HCT116 (cell line): ENCODE results near the gene MYH7. TPM values are rescaled to one million over a fixed set of nuclear protein-coding genes. Genes with fewer than 3 reads are reported as not detected.

ENCODE experiments used
- ATAC-seq: fragments of 200-7000 bp; cut with Tn5 transposase; 2 replicates; pipeline ENCODE4 v1.9.1; 2020; ENCODE audit warnings: mild to moderate bottlenecking, moderate library complexity
- BruUV-seq: library from RNA; stranded (reverse); fragments of 400-500 nt; replicated peaks from 2 replicates; lab custom pipeline; 2021; lab: Mats Ljungman, UMichigan
- CTCF ChIA-PET: fragments of 300-600 bp; sonication (Branson Sonifier 250); formaldehyde crosslinking; loops from one replicate; lab custom pipeline; 2021; ENCODE audit warnings: antibody characterized with exemption; lab: Charles Lee
- POLR2A ChIA-PET: fragments of 300-600, 350-600 bp; sonication (Branson Sonifier 250); formaldehyde crosslinking; loops from one replicate; lab custom pipeline; 2021; ENCODE audit warnings: antibody characterized with exemption; lab: Charles Lee
- RAD21 ChIA-PET, 2 experiments: fragments of 300-600 bp; sonication (Branson Sonifier 250); formaldehyde crosslinking; loops; one replicate each; lab custom pipeline; 2023; ENCODE audit warnings: low total read pairs in 2 of 2; ENCODE audit not compliant: uncharacterized antibody in 2 of 2, unreplicated experiment in 2 of 2, low non-redundant PET in 1 of 2; lab: Charles Lee
- DNase-seq: peaks from one replicate; pipeline ENCODE4 v3.0.0-alpha.2; 2010; ENCODE audit warnings: low read depth, low spot score
- H2AFZ ChIP-seq: fragments of 200-600 bp; shearing (Covaris generic), sonication (generic); 2 replicates; pipeline ENCODE4 v1.6.1; 2017; ENCODE audit warnings: low read depth, mixed run types, mixed read lengths, antibody characterized with exemption, low read length; ENCODE audit not compliant: poor library complexity, severe bottlenecking
- H3K27ac ChIP-seq: 2 replicates; pipeline ENCODE4 v1.5.1; 2012; ENCODE audit warnings: low read depth, low read length
- H3K27me3 ChIP-seq: fragments of 200-600 bp; sonication (generic); 2 replicates; pipeline ENCODE4 v1.6.1; 2016; ENCODE audit warnings: mixed run types, low read length, mixed read lengths; ENCODE audit not compliant: insufficient read depth
- H3K36me3 ChIP-seq, 2 experiments: fragments of 200-500 bp in 1 of 2; fragments of 200-600 bp in 1 of 2; sonication (Bioruptor generic) in 1 of 2; sonication (generic) in 1 of 2; 2 replicates each; pipeline versions ENCODE4 v1.5.1 to v1.6.1; 2014 to 2016; ENCODE audit warnings: low read length in 2 of 2, inconsistent platforms in 1 of 2, mixed read lengths in 1 of 2, mixed run types in 1 of 2; ENCODE audit not compliant: insufficient read depth in 2 of 2, control insufficient read depth in 1 of 2
- H3K4me1 ChIP-seq, 2 experiments: fragments of 200-600 bp in 1 of 2; sonication (generic) in 1 of 2; 2 replicates each; pipeline versions ENCODE4 v1.5.1 to v1.6.1; 2012 to 2017; ENCODE audit warnings: low read length in 2 of 2, inconsistent platforms in 1 of 2, mild to moderate bottlenecking in 1 of 2, mixed read lengths in 1 of 2, mixed run types in 1 of 2, moderate library complexity in 1 of 2; ENCODE audit not compliant: insufficient read depth in 2 of 2, control insufficient read depth in 1 of 2
- H3K4me2 ChIP-seq: fragments of 200-600 bp; sonication (generic); 2 replicates; pipeline ENCODE4 v1.6.1; 2017; ENCODE audit warnings: mixed run types, low read length, mixed read lengths
- H3K4me3 ChIP-seq, 2 experiments: fragments of 200-600 bp in 1 of 2; sonication (generic) in 1 of 2; replicated peaks in 1 of 2; 2 replicates each; pipeline ENCODE4 v1.5.1; 2011 to 2016; ENCODE audit warnings: low read length in 2 of 2, control low read depth in 1 of 2, low read depth in 1 of 2, mild to moderate bottlenecking in 1 of 2, mixed read lengths in 1 of 2, mixed run types in 1 of 2
- H3K79me2 ChIP-seq: fragments of 200-600 bp; sonication (generic); 2 replicates; pipeline ENCODE4 v1.6.1; 2017; ENCODE audit warnings: mild to moderate bottlenecking, mixed run types, low read length, moderate library complexity, mixed read lengths; ENCODE audit not compliant: insufficient read depth
- H3K9ac ChIP-seq: fragments of 200-600 bp; sonication (generic); 2 replicates; pipeline ENCODE4 v1.6.1; 2016; ENCODE audit warnings: low read length, mixed read lengths
- H3K9me2 ChIP-seq: fragments of 200-600 bp; sonication (generic), shearing (Covaris generic); 2 replicates; pipeline ENCODE4 v1.6.1; 2017; ENCODE audit warnings: mixed run types, mild to moderate bottlenecking, moderate library complexity; ENCODE audit not compliant: insufficient read depth
- H3K9me3 ChIP-seq, 2 experiments: fragments of 200-500 bp in 1 of 2; fragments of 200-600 bp in 1 of 2; sonication (Bioruptor generic) in 1 of 2; sonication (generic) in 1 of 2; 2 replicates each; pipeline ENCODE4 v1.6.1; 2014 to 2017; ENCODE audit warnings: low read length in 2 of 2, mixed read lengths in 2 of 2, inconsistent platforms in 1 of 2, low read depth in 1 of 2, mild to moderate bottlenecking in 1 of 2, mixed run types in 1 of 2, moderate library complexity in 1 of 2; ENCODE audit not compliant: control insufficient read depth in 1 of 2, insufficient read depth in 1 of 2
- H4K20me1 ChIP-seq: fragments of 200-600 bp; sonication (generic), shearing (Covaris generic); 2 replicates; pipeline ENCODE4 v1.6.1; 2017; ENCODE audit warnings: mixed run types, mild to moderate bottlenecking, moderate library complexity; ENCODE audit not compliant: insufficient read depth
- CEBPB ChIP-seq: IDR thresholded peaks from 2 replicates; pipeline ENCODE4 v1.6.1; 2012; ENCODE audit warnings: low read depth
- EZH2phosphoT487 ChIP-seq: fragments of 200-600 bp; IDR thresholded peaks from 2 replicates; pipeline ENCODE4 v1.6.1; 2018; ENCODE audit warnings: antibody characterized with exemption, borderline replicate concordance
- TCF7L2 ChIP-seq: IDR thresholded peaks from 2 replicates; pipeline ENCODE4 v1.7.0; 2011; ENCODE audit warnings: borderline replicate concordance, inconsistent platforms; ENCODE audit not compliant: insufficient read depth, insufficient read length; ENCODE audit errors: extremely low read depth
- intact Hi-C: fragments of 100-400 bp; cut with micrococcal nuclease; formaldehyde crosslinking; loops from 2 replicates; pipeline ENCODE4 v1.10.0; 2022
- total RNA-seq: library from RNA; stranded (reverse); gene quantifications from one replicate; pipeline ENCODE4 v1.2.1, GENCODE V29; 2021; ENCODE audit not compliant: unreplicated experiment
- TF ChIP-seq, protein P1 (sequence below): IDR thresholded peaks from 2 replicates; pipeline ENCODE4 v1.6.1; 2012; ENCODE audit warnings: low read depth

MYH7 gene
- total RNA-seq, 1 experiment from 2014 or later: not detected

DNA sequence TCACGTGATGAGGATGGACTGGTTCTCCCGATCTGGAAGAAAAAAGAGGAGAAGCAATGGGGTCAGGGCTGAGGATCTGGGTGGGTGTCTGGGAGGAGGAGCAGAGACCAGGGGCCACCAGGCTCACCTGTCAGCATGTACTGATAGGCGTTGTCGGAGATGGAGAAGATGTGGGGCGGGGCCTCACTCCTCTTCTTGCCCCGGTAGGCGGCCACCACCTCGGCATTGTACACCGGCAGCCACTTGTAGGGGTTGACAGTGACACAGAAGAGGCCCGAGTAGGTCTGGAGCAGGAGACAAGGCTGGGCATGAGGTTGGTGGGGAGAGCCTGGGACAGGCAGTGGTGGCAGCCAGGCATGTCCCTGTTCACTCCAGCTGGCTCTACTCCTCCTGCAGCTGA, 30.4 kb downstream of the MYH7 start (continued):
- TF ChIP-seq, protein P1, sequence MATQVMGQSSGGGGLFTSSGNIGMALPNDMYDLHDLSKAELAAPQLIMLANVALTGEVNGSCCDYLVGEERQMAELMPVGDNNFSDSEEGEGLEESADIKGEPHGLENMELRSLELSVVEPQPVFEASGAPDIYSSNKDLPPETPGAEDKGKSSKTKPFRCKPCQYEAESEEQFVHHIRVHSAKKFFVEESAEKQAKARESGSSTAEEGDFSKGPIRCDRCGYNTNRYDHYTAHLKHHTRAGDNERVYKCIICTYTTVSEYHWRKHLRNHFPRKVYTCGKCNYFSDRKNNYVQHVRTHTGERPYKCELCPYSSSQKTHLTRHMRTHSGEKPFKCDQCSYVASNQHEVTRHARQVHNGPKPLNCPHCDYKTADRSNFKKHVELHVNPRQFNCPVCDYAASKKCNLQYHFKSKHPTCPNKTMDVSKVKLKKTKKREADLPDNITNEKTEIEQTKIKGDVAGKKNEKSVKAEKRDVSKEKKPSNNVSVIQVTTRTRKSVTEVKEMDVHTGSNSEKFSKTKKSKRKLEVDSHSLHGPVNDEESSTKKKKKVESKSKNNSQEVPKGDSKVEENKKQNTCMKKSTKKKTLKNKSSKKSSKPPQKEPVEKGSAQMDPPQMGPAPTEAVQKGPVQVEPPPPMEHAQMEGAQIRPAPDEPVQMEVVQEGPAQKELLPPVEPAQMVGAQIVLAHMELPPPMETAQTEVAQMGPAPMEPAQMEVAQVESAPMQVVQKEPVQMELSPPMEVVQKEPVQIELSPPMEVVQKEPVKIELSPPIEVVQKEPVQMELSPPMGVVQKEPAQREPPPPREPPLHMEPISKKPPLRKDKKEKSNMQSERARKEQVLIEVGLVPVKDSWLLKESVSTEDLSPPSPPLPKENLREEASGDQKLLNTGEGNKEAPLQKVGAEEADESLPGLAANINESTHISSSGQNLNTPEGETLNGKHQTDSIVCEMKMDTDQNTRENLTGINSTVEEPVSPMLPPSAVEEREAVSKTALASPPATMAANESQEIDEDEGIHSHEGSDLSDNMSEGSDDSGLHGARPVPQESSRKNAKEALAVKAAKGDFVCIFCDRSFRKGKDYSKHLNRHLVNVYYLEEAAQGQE: no peak
- TF ChIP-seq EZH2phosphoT487 (no peak), CEBPB (no peak)

DNA sequence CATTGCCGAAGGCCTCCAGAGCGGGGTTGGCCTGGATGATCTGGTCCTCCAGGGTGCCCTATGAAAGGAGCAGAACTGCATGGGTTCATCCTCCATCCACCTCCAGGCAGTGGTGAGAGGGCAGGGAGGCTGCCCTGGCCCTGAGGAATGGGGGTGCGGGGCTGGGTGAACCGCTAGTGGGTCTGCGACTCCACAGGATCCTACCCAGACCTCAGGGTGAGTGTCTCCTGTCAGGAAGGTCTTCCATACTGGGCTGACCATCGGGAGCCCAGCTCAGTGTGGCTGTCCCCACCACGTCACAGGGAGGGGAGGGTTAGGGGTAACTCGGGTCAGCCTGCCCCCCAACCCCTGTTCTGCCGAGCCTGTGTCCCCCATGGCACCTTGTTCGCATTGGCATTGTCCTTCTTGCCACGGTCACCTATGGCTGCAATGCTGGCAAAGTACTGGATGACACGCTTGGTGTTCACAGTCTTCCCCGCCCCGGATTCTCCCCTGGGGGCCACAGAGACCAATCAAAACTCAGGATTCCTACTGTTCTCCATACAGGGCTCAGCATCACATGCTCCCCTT, 31.0 kb downstream of the MYH7 start:
- ATAC-seq (no peak), DNase-seq (no peak)
- H3K9me3 ChIP-seq: no peaks in the 10 kb centered on the region
- H3K4me3 ChIP-seq: no peak overlapping the region
- no peak overlapping the region for H3K27ac ChIP-seq
- ChIA-PET POLR2A (no interaction called here), RAD21 (no interaction called here), CTCF (no interaction called here)
- no peaks in the 10 kb centered on the region for H3K9me2 ChIP-seq
- H2AFZ ChIP-seq: no peak overlapping the region
- H4K20me1 ChIP-seq: no peaks in the 10 kb centered on the region
- BruUV-seq: no TSS peak
- TF ChIP-seq TCF7L2: no peak
- H3K36me3 ChIP-seq: no peaks in the 10 kb centered on the region
- no peaks in the 10 kb centered on the region for H3K4me1 ChIP-seq
- no peaks in the 10 kb centered on the region for H3K79me2 ChIP-seq
- H3K9ac ChIP-seq: no peak overlapping the region
- intact Hi-C loops: no loop called here
- no peak overlapping the region for H3K4me2 ChIP-seq
- H3K27me3 ChIP-seq: peaks cover 26% of the 10 kb centered on the region; the same call in 1 of the 2 replicates
